GM12878 (cell line): ENCODE data around the gene RIPOR3.

Source experiments
- CHD2 ChIP-seq: IDR thresholded peaks from 2 replicates; pipeline ENCODE4 v1.6.1; 2011; ENCODE audit warnings: low read depth, low read length, improper control_type of control experiment, borderline replicate concordance
- EP300 ChIP-seq, 2 experiments: fragments of 150-350 bp in 1 of 2; IDR thresholded peaks; 2 replicates each; pipeline ENCODE4 v1.6.1; 2011 to 2012; ENCODE audit warnings: low read depth in 2 of 2, low read length in 2 of 2, borderline replicate concordance in 1 of 2, improper control_type of control experiment in 1 of 2, inconsistent platforms in 1 of 2; ENCODE audit not compliant: control insufficient read depth in 1 of 2
- ESRRA ChIP-seq: IDR thresholded peaks from 2 replicates; pipeline ENCODE4 v1.6.1; 2012; ENCODE audit warnings: mild to moderate bottlenecking, low read length, improper control_type of control experiment
- ETV6 ChIP-seq, 2 experiments: fragments of 450-650 bp in 1 of 2; IDR thresholded peaks in 1 of 2; conservative IDR thresholded peaks in 1 of 2; 2 replicates each; pipeline ENCODE4 v1.6.1; 2014; ENCODE audit warnings: antibody characterized with exemption in 1 of 2, borderline replicate concordance in 1 of 2, low read depth in 1 of 2, mild to moderate bottlenecking in 1 of 2, moderate library complexity in 1 of 2
- JUND ChIP-seq: IDR thresholded peaks from 2 replicates; pipeline ENCODE4 v1.6.1; 2012; ENCODE audit warnings: low read depth, mild to moderate bottlenecking, low read length, improper control_type of control experiment, moderate library complexity
- POLR2AphosphoS5 ChIP-seq: IDR thresholded peaks from 2 replicates; pipeline ENCODE4 v1.6.1; 2011; ENCODE audit warnings: mild to moderate bottlenecking, low read length, inconsistent platforms
- TF ChIP-seq, protein P1 (sequence below): IDR thresholded peaks from 2 replicates; pipeline ENCODE4 v1.6.1; 2012; ENCODE audit warnings: mild to moderate bottlenecking, low read depth, low read length
- TF ChIP-seq, protein P2 (sequence below): IDR thresholded peaks from 2 replicates; pipeline ENCODE4 v1.6.1; 2012; ENCODE audit warnings: low read depth, low read length, improper control_type of control experiment
- TF ChIP-seq, protein P3 (sequence below), 3 experiments: IDR thresholded peaks in 2 of 3; conservative IDR thresholded peaks in 1 of 3; 2 replicates each; pipeline ENCODE4 v1.5.1; 2011; ENCODE audit warnings: low read depth in 3 of 3, low read length in 3 of 3, mild to moderate bottlenecking in 3 of 3, control low read depth in 2 of 3, moderate library complexity in 2 of 3, inconsistent platforms in 1 of 3, mixed read lengths in 1 of 3; ENCODE audit not compliant: control insufficient read depth in 2 of 3, insufficient read depth in 1 of 3; ENCODE audit errors: extremely low read depth in 1 of 3

DNA sequence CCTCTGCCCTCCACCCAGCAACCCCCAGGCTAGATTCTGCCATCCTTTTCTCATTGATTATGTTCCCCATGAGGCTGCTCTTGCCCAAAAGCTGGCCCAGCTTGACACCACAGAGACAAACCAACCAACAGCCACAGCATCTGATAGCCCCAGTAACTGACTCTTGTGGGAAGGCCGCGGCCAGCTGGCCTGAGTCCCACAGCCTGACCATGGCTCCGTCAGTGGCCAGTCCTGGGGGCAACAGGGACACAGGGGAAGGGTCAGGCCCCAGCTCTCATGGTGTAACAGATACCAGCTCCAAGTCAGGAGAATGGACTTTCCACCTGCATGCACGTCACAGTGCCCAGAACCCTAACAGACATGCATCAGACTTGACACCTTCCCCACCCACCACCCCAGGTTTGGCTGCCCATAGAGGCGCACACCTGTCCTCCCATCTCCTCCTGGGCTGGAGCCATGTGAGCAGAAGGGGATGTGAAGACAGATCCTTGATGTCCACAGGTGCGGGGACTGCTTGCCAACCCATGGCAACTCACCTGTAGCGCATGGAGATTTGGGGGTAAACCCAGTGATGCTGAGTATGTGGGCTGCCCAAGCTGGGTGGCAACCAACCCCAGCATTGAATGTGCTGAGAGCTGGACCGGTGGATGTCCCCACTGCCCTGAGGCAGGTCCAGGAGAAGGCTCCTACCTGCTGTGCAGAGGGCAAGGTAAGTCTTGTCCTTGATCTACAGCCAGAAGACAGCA lies 18.8 kb downstream of the RIPOR3 start:
- no peak for TF ChIP-seq ETV6 (conservative IDR thresholded peaks at IDR 0.05 in 1 of 2, IDR thresholded peaks at IDR 0.05 in 1 of 2; ENCODE audit: borderline replicate concordance in 1 of 2, low read depth in 1 of 2)
- TF ChIP-seq JUND: no peak
- TF ChIP-seq EP300 (IDR thresholded peaks at IDR 0.05; ENCODE audit: borderline replicate concordance in 1 of 2, control insufficient read depth in 1 of 2, low read depth in 2 of 2, low read length in 2 of 2): no peak
- TF ChIP-seq POLR2AphosphoS5: no peak
- TF ChIP-seq, protein P1, sequence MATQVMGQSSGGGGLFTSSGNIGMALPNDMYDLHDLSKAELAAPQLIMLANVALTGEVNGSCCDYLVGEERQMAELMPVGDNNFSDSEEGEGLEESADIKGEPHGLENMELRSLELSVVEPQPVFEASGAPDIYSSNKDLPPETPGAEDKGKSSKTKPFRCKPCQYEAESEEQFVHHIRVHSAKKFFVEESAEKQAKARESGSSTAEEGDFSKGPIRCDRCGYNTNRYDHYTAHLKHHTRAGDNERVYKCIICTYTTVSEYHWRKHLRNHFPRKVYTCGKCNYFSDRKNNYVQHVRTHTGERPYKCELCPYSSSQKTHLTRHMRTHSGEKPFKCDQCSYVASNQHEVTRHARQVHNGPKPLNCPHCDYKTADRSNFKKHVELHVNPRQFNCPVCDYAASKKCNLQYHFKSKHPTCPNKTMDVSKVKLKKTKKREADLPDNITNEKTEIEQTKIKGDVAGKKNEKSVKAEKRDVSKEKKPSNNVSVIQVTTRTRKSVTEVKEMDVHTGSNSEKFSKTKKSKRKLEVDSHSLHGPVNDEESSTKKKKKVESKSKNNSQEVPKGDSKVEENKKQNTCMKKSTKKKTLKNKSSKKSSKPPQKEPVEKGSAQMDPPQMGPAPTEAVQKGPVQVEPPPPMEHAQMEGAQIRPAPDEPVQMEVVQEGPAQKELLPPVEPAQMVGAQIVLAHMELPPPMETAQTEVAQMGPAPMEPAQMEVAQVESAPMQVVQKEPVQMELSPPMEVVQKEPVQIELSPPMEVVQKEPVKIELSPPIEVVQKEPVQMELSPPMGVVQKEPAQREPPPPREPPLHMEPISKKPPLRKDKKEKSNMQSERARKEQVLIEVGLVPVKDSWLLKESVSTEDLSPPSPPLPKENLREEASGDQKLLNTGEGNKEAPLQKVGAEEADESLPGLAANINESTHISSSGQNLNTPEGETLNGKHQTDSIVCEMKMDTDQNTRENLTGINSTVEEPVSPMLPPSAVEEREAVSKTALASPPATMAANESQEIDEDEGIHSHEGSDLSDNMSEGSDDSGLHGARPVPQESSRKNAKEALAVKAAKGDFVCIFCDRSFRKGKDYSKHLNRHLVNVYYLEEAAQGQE: no peak
- no peak for TF ChIP-seq ESRRA
- TF ChIP-seq, protein P2, sequence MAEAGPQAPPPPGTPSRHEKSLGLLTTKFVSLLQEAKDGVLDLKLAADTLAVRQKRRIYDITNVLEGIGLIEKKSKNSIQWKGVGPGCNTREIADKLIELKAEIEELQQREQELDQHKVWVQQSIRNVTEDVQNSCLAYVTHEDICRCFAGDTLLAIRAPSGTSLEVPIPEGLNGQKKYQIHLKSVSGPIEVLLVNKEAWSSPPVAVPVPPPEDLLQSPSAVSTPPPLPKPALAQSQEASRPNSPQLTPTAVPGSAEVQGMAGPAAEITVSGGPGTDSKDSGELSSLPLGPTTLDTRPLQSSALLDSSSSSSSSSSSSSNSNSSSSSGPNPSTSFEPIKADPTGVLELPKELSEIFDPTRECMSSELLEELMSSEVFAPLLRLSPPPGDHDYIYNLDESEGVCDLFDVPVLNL: no peak
- TF ChIP-seq, protein P3, sequence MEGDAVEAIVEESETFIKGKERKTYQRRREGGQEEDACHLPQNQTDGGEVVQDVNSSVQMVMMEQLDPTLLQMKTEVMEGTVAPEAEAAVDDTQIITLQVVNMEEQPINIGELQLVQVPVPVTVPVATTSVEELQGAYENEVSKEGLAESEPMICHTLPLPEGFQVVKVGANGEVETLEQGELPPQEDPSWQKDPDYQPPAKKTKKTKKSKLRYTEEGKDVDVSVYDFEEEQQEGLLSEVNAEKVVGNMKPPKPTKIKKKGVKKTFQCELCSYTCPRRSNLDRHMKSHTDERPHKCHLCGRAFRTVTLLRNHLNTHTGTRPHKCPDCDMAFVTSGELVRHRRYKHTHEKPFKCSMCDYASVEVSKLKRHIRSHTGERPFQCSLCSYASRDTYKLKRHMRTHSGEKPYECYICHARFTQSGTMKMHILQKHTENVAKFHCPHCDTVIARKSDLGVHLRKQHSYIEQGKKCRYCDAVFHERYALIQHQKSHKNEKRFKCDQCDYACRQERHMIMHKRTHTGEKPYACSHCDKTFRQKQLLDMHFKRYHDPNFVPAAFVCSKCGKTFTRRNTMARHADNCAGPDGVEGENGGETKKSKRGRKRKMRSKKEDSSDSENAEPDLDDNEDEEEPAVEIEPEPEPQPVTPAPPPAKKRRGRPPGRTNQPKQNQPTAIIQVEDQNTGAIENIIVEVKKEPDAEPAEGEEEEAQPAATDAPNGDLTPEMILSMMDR (IDR thresholded peaks at IDR 0.05 in 2 of 3, conservative IDR thresholded peaks at IDR 0.05 in 1 of 3; ENCODE audit: control insufficient read depth in 2 of 3, extremely low read depth in 1 of 3, insufficient read depth in 1 of 3, low read depth in 3 of 3, low read length in 3 of 3): no peak
- no peak for TF ChIP-seq CHD2
